Posterior cingulate gyrus (tissue), 11 donors: ENCODE measurements around the gene NTM.
A peak's percentile ranks its signal among the peaks of the same experiment; 100 is the strongest.

Experiments
- DNase-seq, 10 donors: peaks; one replicate each; pipeline versions ENCODE4 v3.0.0 to v3.0.0-alpha.2; 2020 to 2021; ENCODE audit warnings: mixed read lengths in 3 of 10
- intact Hi-C: fragments of 100-400 bp; cut with DNase I; formaldehyde crosslinking; loops from one replicate; pipeline ENCODE4 v1.15.1; 2023

The NTM gene

GRCh38 chr11:131616481-131617140 is 246.2 kb downstream of the NTM start:
- intact Hi-C loops, result no loop called here
- DNase-seq, result no peak

GRCh38 chr11:131618201-131618600 is 247.8 kb downstream of the NTM start:
- DNase-seq, result no peak
- intact Hi-C loops, result no loop called here

- DNase-seq, result peak in 1 of 10 donors; percentile 82
- intact Hi-C loops, result no loop called here
Measured at GRCh38 chr11:131622193-131622592, 251.8 kb downstream of the NTM start.

GRCh38 chr11:131624531-131624930 is 254.1 kb downstream of the NTM start:
- intact Hi-C loops, result no loop called here
- DNase-seq, result no peak

GRCh38 chr11:131626788-131627187 is 256.4 kb downstream of the NTM start:
- DNase-seq, result no peak
- intact Hi-C loops, result no loop called here

GRCh38 chr11:131628739-131629138 is 258.3 kb downstream of the NTM start:
- intact Hi-C loops, result no loop called here
- DNase-seq, result no peak

GRCh38 chr11:131629925-131630540 is 259.6 kb downstream of the NTM start:
- no peak for DNase-seq
- intact Hi-C loops, result no loop called here

GRCh38 chr11:131632971-131633370 is 262.6 kb downstream of the NTM start:
- intact Hi-C loops, result no loop called here

GRCh38 chr11:131633921-131634715 is 263.7 kb downstream of the NTM start:
- no peak for DNase-seq
- intact Hi-C loops, result no loop called here

More at GRCh38 chr11:131632971-131633370, 262.6 kb downstream of the NTM start:
- no peak for DNase-seq

GRCh38 chr11:131637469-131638175 is 267.2 kb downstream of the NTM start:
- intact Hi-C loops, result no loop called here
- DNase-seq, result no peak

- intact Hi-C loops, result no loop called here
- no peak for DNase-seq
Measured at GRCh38 chr11:131638889-131639288, 268.5 kb downstream of the NTM start.

GRCh38 chr11:131640320-131640719 is 269.9 kb downstream of the NTM start:
- intact Hi-C loops, result no loop called here
- DNase-seq, result no peak

GRCh38 chr11:131642756-131643531 is 272.5 kb downstream of the NTM start:
- peak in 1 of 10 donors; percentile 54 for DNase-seq
- intact Hi-C loops, result no loop called here

GRCh38 chr11:131644204-131644795 is 273.9 kb downstream of the NTM start:
- no peak for DNase-seq
- intact Hi-C loops, result no loop called here

GRCh38 chr11:131645237-131645636 is 274.8 kb downstream of the NTM start:
- DNase-seq, result no peak
- intact Hi-C loops, result no loop called here

- intact Hi-C loops, result no loop called here
- DNase-seq, result no peak
Measured at GRCh38 chr11:131649856-131650255, 279.4 kb downstream of the NTM start.

GRCh38 chr11:131652231-131652630 is 281.8 kb downstream of the NTM start:
- intact Hi-C loops, result no loop called here
- DNase-seq, result no peak

- intact Hi-C loops, result no loop called here
- peak in 1 of 10 donors; percentile 47 for DNase-seq
Measured at GRCh38 chr11:131653260-131653659, 282.8 kb downstream of the NTM start.

GRCh38 chr11:131654849-131655248 is 284.4 kb downstream of the NTM start:
- intact Hi-C loops, result no loop called here
- DNase-seq, result no peak
